ENCODE results near the gene OTOS. TPM values are rescaled to one million over a fixed set of nuclear protein-coding genes. Genes with fewer than 3 reads are reported as not detected.

Gene OTOS
- total and polyA plus RNA-seq, 4 donors, result not detected

- TF ChIP-seq ZBTB33 (IDR thresholded peaks at IDR 0.05) (no peak), TAF1 (conservative IDR thresholded peaks at IDR 0.05) (no peak), MAX (IDR thresholded peaks at IDR 0.05) (no peak), SP1 (IDR thresholded peaks at IDR 0.05) (no peak), HNF4G (IDR thresholded peaks at IDR 0.05) (no peak), FOXA2 (IDR thresholded peaks at IDR 0.05) (no peak), CTCF (IDR thresholded peaks at IDR 0.05; ENCODE audit: low read depth, low read length, missing input control) (no peak), YY1 (IDR thresholded peaks at IDR 0.05) (no peak)
These were observed 38.8 kb upstream of the OTOS start (continued) for GRCh38 chr2:240179186-240179815.

GRCh38 chr2:240178564-240178963, 38.1 kb upstream of the OTOS start:
- Histone ChIP-seq H3K9ac (ENCODE audit: low read depth in 1 of 2, low read length in 2 of 2) (no peak overlapping the region), H3K4me1 (ENCODE audit: control insufficient read depth in 4 of 4, insufficient read depth in 4 of 4, low read length in 3 of 4) (no peaks in the 10 kb centered on the region), H3K27ac (ENCODE audit: low read depth in 1 of 2, low read length in 2 of 2) (no peak overlapping the region), H3K36me3 (ENCODE audit: control insufficient read depth in 4 of 4, insufficient read depth in 3 of 4, low read depth in 1 of 4, low read length in 3 of 4) (no peaks in the 10 kb centered on the region), H3K27me3 (ENCODE audit: control insufficient read depth in 4 of 4, insufficient read depth in 4 of 4, low read length in 3 of 4) (peaks cover 0 to 11% (median 0%) of the 10 kb centered on the region in 4 donors), H3K9me3 (ENCODE audit: control insufficient read depth in 4 of 4, low read length in 3 of 4) (no peaks in the 10 kb centered on the region), H3K4me3 (ENCODE audit: low read depth in 1 of 3, low read length in 3 of 3) (no peak overlapping the region)
- DNase-seq (ENCODE audit: low spot score), result no peak
- TF ChIP-seq NR2F2 (IDR thresholded peaks at IDR 0.05) (no peak), ZBTB33 (IDR thresholded peaks at IDR 0.05) (no peak), JUND (IDR thresholded peaks at IDR 0.05) (no peak), FOXA1 (IDR thresholded peaks at IDR 0.05) (no peak), CTCF (IDR thresholded peaks at IDR 0.05; ENCODE audit: low read depth, low read length, missing input control) (no peak), HNF4G (IDR thresholded peaks at IDR 0.05) (no peak), REST (IDR thresholded peaks at IDR 0.05) (no peak), GABPA (IDR thresholded peaks at IDR 0.05 in 1 of 2, conservative IDR thresholded peaks at IDR 0.05 in 1 of 2) (no peak), YY1 (IDR thresholded peaks at IDR 0.05) (no peak), RXRA (IDR thresholded peaks at IDR 0.05) (no peak), EGR1 (IDR thresholded peaks at IDR 0.05; ENCODE audit: low read depth in 2 of 2) (no peak), FOXA2 (IDR thresholded peaks at IDR 0.05) (no peak), TAF1 (conservative IDR thresholded peaks at IDR 0.05) (no peak)
- WGBS, result 80% methylated on average over 3 of the region's 3 CpGs

All from liver (tissue), 9 donors.